T-helper 2 cell treated with Interferon-gamma antibody and Interleukin-4, amounts not matched to agents 5 μg/mL and 100 μg/mL, for 36 hours (primary cell): Measurements from ENCODE around the gene KRTAP9-8.
"Not testable (repeated sequence)": the region's sequence is repeated elsewhere in the genome, so short reads cannot be mapped to it uniquely, and the experiment has no call there.

ENCODE experiments used
- DNase-seq: peaks from one replicate; pipeline ENCODE4 v3.0.0; 2021; ENCODE audit warnings: low spot score
- H3K27ac Mint-ChIP-seq: one replicate; pipeline ENCODE4 v1.8.0; 2021; ENCODE audit warnings: mild to moderate bottlenecking, mixed read lengths
- H3K27me3 Mint-ChIP-seq: one replicate; pipeline ENCODE4 v1.8.0; 2021; ENCODE audit warnings: low read depth, mixed read lengths
- H3K36me3 Mint-ChIP-seq: one replicate; pipeline ENCODE4 v1.8.0; 2021; ENCODE audit warnings: low read depth, mixed read lengths
- H3K4me1 Mint-ChIP-seq: one replicate; pipeline ENCODE4 v1.8.0; 2021; ENCODE audit warnings: low read depth, mixed read lengths
- H3K4me3 Mint-ChIP-seq: one replicate; pipeline ENCODE4 v1.8.0; 2022; ENCODE audit warnings: mild to moderate bottlenecking, moderate library complexity, mixed read lengths
- H3K9me3 Mint-ChIP-seq: one replicate; pipeline ENCODE4 v1.8.0; 2021; ENCODE audit warnings: mixed read lengths

Gene KRTAP9-8

GRCh38 chr17:41232399-41233105 lies 5.2 kb upstream of the KRTAP9-8 start, which contains the start of gene KRTAP9-3:
Gene KRTAP9-3, plus strand, starts transcription at chr17:41232449. Its CDS starts 53 bp downstream, at chr17:41232502.
- H3K4me1 Mint-ChIP-seq, H3K4me3 Mint-ChIP-seq: not testable (repeated sequence)

GRCh38 chr17:41237116-41237515 lies 683 bp upstream of the KRTAP9-8 start:
- H3K27ac Mint-ChIP-seq, H3K4me1 Mint-ChIP-seq, H3K9me3 Mint-ChIP-seq, DNase-seq, H3K4me3 Mint-ChIP-seq, H3K36me3 Mint-ChIP-seq, H3K27me3 Mint-ChIP-seq: not testable (repeated sequence)

More at GRCh38 chr17:41232399-41233105, 5.2 kb upstream of the KRTAP9-8 start, which contains the start of gene KRTAP9-3:
- H3K9me3 Mint-ChIP-seq, H3K27ac Mint-ChIP-seq, DNase-seq, H3K36me3 Mint-ChIP-seq: not testable (repeated sequence)
- peaks cover 16% of the 10 kb centered on the region for H3K27me3 Mint-ChIP-seq

- H3K4me1 Mint-ChIP-seq, H3K9me3 Mint-ChIP-seq, H3K27me3 Mint-ChIP-seq, H3K27ac Mint-ChIP-seq, H3K4me3 Mint-ChIP-seq, DNase-seq, H3K36me3 Mint-ChIP-seq: not testable (repeated sequence)
These were observed 9.4 kb downstream of the KRTAP9-8 start for GRCh38 chr17:41246995-41247787.

GRCh38 chr17:41249637-41250240 lies 11.9 kb downstream of the KRTAP9-8 start, which contains the start of gene KRTAP9-4:
Gene KRTAP9-4, plus strand, starts transcription at chr17:41249687. Its CDS starts 34 bp downstream, at chr17:41249721.
- peaks cover 18% of the 10 kb centered on the region for H3K27me3 Mint-ChIP-seq
- H3K4me3 Mint-ChIP-seq, result not testable (repeated sequence)

GRCh38 chr17:41251261-41251660 lies 13.5 kb downstream of the KRTAP9-8 start:
- no peak overlapping the region for H3K4me3 Mint-ChIP-seq

More at GRCh38 chr17:41249637-41250240, 11.9 kb downstream of the KRTAP9-8 start, which contains the start of gene KRTAP9-4:
- not testable (repeated sequence) for H3K27ac Mint-ChIP-seq, H3K36me3 Mint-ChIP-seq, H3K9me3 Mint-ChIP-seq, H3K4me1 Mint-ChIP-seq, DNase-seq

GRCh38 chr17:41254861-41255260 lies 17.1 kb downstream of the KRTAP9-8 start:
- H3K9me3 Mint-ChIP-seq, result no peaks in the 10 kb centered on the region
- peaks cover 30% of the 10 kb centered on the region for H3K27me3 Mint-ChIP-seq
- DNase-seq, result no peak
- no peak overlapping the region for H3K4me3 Mint-ChIP-seq
- no peaks in the 10 kb centered on the region for H3K36me3 Mint-ChIP-seq
- no peaks in the 10 kb centered on the region for H3K4me1 Mint-ChIP-seq
- no peak overlapping the region for H3K27ac Mint-ChIP-seq

More at GRCh38 chr17:41251261-41251660, 13.5 kb downstream of the KRTAP9-8 start:
- Mint-ChIP-seq H3K36me3 (no peaks in the 10 kb centered on the region), H3K27me3 (peaks cover 22% of the 10 kb centered on the region), H3K27ac (no peak overlapping the region), H3K9me3 (no peaks in the 10 kb centered on the region), H3K4me1 (no peaks in the 10 kb centered on the region)
- DNase-seq, result no peak

GRCh38 chr17:41255381-41256290 lies 17.8 kb downstream of the KRTAP9-8 start, which contains the start of gene KRTAP9-9:
Gene KRTAP9-9, plus strand, starts transcription at chr17:41255384.
- peaks cover 34% of the 10 kb centered on the region for H3K27me3 Mint-ChIP-seq
- not testable (repeated sequence) for H3K27ac Mint-ChIP-seq, H3K4me3 Mint-ChIP-seq, DNase-seq, H3K9me3 Mint-ChIP-seq, H3K4me1 Mint-ChIP-seq, H3K36me3 Mint-ChIP-seq

- Mint-ChIP-seq H3K27me3 (peaks cover 40% of the 10 kb centered on the region), H3K9me3 (no peaks in the 10 kb centered on the region), H3K27ac (no peak overlapping the region), H3K4me3 (no peak overlapping the region), H3K36me3 (no peaks in the 10 kb centered on the region), H3K4me1 (no peaks in the 10 kb centered on the region)
- no peak for DNase-seq
These were observed 18.5 kb downstream of the KRTAP9-8 start for GRCh38 chr17:41256291-41256685.

- Mint-ChIP-seq H3K36me3 (no peaks in the 10 kb centered on the region), H3K4me1 (no peaks in the 10 kb centered on the region), H3K27me3 (peaks cover 36% of the 10 kb centered on the region), H3K9me3 (no peaks in the 10 kb centered on the region), H3K27ac (no peak overlapping the region), H3K4me3 (no peak overlapping the region)
- no peak for DNase-seq
These were observed 20.6 kb downstream of the KRTAP9-8 start for GRCh38 chr17:41258406-41258805.

- H3K4me3 Mint-ChIP-seq, result no peak overlapping the region
- H3K9me3 Mint-ChIP-seq, result no peaks in the 10 kb centered on the region
- H3K27ac Mint-ChIP-seq, result no peak overlapping the region
- H3K27me3 Mint-ChIP-seq, result peaks cover 31% of the 10 kb centered on the region
- DNase-seq, result no peak
- no peaks in the 10 kb centered on the region for H3K36me3 Mint-ChIP-seq
- no peaks in the 10 kb centered on the region for H3K4me1 Mint-ChIP-seq
These were observed 25.4 kb downstream of the KRTAP9-8 start for GRCh38 chr17:41263212-41263611.

GRCh38 chr17:41264599-41264998 lies 26.8 kb downstream of the KRTAP9-8 start:
- Mint-ChIP-seq H3K27me3 (peaks cover 26% of the 10 kb centered on the region), H3K27ac (no peak overlapping the region), H3K36me3 (no peaks in the 10 kb centered on the region), H3K4me1 (no peaks in the 10 kb centered on the region), H3K4me3 (no peak overlapping the region), H3K9me3 (no peaks in the 10 kb centered on the region)
- DNase-seq, result no peak

GRCh38 chr17:41265078-41265477 lies 27.3 kb downstream of the KRTAP9-8 start, which contains the start of gene KRTAP9-6:
Gene KRTAP9-6, plus strand, starts transcription at chr17:41265378. Its CDS starts 0 bp downstream, at chr17:41265378.
- H3K27me3 Mint-ChIP-seq, result peaks cover 23% of the 10 kb centered on the region
- no peaks in the 10 kb centered on the region for H3K9me3 Mint-ChIP-seq
- no peak for DNase-seq
- H3K27ac Mint-ChIP-seq, result no peak within 1 kb of the TSS
- no peak within 1 kb of the TSS for H3K4me3 Mint-ChIP-seq
- H3K36me3 Mint-ChIP-seq, result no peaks in the 10 kb centered on the region
- no peaks in the 10 kb centered on the region for H3K4me1 Mint-ChIP-seq

GRCh38 chr17:41267711-41268110 lies 29.9 kb downstream of the KRTAP9-8 start:
- no peak overlapping the region for H3K4me3 Mint-ChIP-seq
- H3K27me3 Mint-ChIP-seq, result peaks cover 5% of the 10 kb centered on the region

More at GRCh38 chr17:41267711-41268110, 29.9 kb downstream of the KRTAP9-8 start:
- DNase-seq, result no peak
- Mint-ChIP-seq H3K9me3 (no peaks in the 10 kb centered on the region), H3K27ac (no peak overlapping the region), H3K4me1 (no peaks in the 10 kb centered on the region), H3K36me3 (no peaks in the 10 kb centered on the region)
